Measurements from ENCODE around the gene SIX5.
A peak's percentile ranks its signal among the peaks of the same experiment; 100 is the strongest.

GRCh38 chr19:45753548-45753947, 15.5 kb downstream of the SIX5 start:
- TF ChIP-seq CTCF (IDR thresholded peaks at IDR 0.05; ENCODE audit: low read depth, low read length, poor library complexity, severe bottlenecking), result peak; percentile 19
- no peak for TF ChIP-seq EZH2phosphoT487 (IDR thresholded peaks at IDR 0.05; ENCODE audit: borderline replicate concordance, low read length)
